SJSA1 (cell line): ENCODE results near the gene HNRNPL. TPM values are rescaled to one million over a fixed set of nuclear protein-coding genes. Genes with fewer than 3 reads are reported as not detected.
"Not testable (repeated sequence)": the region's sequence is repeated elsewhere in the genome, so short reads cannot be mapped to it uniquely, and the experiment has no call there.

ENCODE experiments used
- DNase-seq, 2 experiments: peaks; one replicate each; pipeline ENCODE4 v3.0.0-alpha.2; 2015 to 2020; ENCODE audit warnings: low spot score in 2 of 2, low read depth in 1 of 2
- H3K27ac ChIP-seq: fragments of 250-450 bp; sonication (Bioruptor Pico); 2 replicates; pipeline ENCODE4 v1.5.1; 2020; ENCODE audit warnings: mild to moderate bottlenecking, moderate library complexity
- H3K27me3 ChIP-seq: fragments of 250-450 bp; sonication (Bioruptor Pico); replicated peaks from 2 replicates; pipeline ENCODE4 v1.5.1; 2020; ENCODE audit warnings: mild to moderate bottlenecking, moderate library complexity
- H3K36me3 ChIP-seq: fragments of 250-450 bp; sonication (Bioruptor Pico); 2 replicates; pipeline ENCODE4 v1.5.1; 2020; ENCODE audit warnings: mild to moderate bottlenecking
- H3K4me1 ChIP-seq: fragments of 250-450 bp; sonication (Bioruptor Pico); replicated peaks from 2 replicates; pipeline ENCODE4 v1.6.1; 2021; ENCODE audit warnings: mild to moderate bottlenecking
- H3K4me3 ChIP-seq: fragments of 250-450 bp; sonication (Bioruptor Pico); 2 replicates; pipeline ENCODE4 v1.5.1; 2020; ENCODE audit warnings: mild to moderate bottlenecking
- H3K9me3 ChIP-seq: fragments of 250-450 bp; sonication (Bioruptor Pico); replicated peaks from 2 replicates; pipeline ENCODE4 v1.5.1; 2020; ENCODE audit warnings: mild to moderate bottlenecking
- total RNA-seq: library from RNA; depleted of rRNA; stranded (reverse); fragments of >200 nt; shearing (Covaris generic); gene quantifications from 2 replicates; pipeline ENCODE4 v1.2.3, GENCODE V29; 2014

HNRNPL gene
- total RNA-seq, 1 experiment from 2014 or later, result 343 TPM

DNA sequence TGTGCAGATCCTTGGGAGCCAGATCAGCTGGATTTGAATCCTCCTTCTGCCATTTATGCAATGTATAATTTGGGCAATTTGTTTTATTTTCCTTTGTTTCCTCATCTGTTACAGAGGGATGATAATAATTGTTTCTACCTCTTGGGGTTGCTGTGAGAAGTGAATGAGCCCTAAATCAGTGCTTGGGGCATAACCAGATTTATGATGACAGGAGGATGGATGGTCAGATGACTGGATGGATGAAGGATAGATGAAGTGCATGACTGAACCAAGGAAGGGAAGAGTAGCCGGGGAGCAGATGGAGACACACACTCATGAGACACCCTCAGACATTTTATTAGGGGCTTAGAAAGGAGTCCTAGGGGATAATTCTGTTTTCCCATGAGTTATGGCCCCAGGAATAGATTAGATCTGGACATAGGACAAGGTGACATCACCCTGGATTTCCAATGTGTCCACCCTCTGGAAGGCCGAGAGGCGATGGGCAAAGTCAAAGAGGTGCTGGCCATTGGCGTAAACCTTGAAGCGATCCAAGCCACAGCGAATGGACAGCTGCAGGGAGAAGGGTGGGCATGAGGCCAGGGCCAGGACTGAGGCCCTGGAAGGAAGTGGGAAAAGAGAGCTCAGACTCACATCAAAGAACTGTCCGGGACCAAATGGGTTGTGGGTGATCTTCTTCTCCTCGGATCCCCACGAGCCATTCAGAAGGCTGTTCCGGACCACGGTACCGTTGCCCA lies 48.3 kb downstream of the HNRNPL start:
- H3K9me3 ChIP-seq, result no peaks in the 10 kb centered on the region
- no peak overlapping the region for H3K4me3 ChIP-seq
- DNase-seq, result no peak
- H3K27ac ChIP-seq, result no peak overlapping the region
- H3K27me3 ChIP-seq, result no peaks in the 10 kb centered on the region
- H3K36me3 ChIP-seq, result no peaks in the 10 kb centered on the region
- H3K4me1 ChIP-seq, result peaks cover 15% of the 10 kb centered on the region

DNA sequence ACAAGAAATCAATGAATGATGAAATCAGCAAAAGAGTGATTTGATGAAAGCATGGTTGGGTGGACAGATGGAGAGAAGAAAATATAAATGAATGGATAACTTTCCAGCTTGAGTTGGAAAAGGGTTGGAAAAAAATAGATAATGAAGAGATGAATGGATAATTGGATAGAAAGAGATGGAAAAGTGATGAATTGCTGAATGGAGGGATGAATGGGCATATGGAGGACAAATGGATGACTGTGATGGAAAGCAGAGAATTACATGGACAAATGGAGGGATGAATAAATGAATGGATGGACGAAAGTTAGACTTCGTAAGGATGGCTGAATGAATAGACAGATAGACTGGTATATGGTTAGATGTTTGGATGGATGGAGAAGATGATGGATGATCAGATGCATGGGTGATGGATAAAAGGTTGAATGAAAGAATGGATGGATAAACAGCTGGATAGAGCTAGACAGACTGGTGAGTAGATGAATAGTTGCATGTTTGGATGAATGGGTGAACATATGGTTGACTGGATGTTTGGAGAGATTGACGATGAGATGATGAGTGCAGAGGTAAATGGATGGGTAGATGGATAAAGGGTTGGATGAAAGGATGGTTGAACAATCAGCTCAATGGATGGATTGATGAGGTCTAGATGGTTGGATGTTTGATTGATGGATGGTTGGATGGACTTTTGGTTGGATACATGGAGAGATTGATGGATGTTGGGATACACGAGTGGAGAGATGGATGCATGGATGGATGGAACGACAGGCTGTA lies 49.0 kb downstream of the HNRNPL start:
- no peaks in the 10 kb centered on the region for H3K36me3 ChIP-seq
- H3K4me3 ChIP-seq, result no peak overlapping the region

DNA sequence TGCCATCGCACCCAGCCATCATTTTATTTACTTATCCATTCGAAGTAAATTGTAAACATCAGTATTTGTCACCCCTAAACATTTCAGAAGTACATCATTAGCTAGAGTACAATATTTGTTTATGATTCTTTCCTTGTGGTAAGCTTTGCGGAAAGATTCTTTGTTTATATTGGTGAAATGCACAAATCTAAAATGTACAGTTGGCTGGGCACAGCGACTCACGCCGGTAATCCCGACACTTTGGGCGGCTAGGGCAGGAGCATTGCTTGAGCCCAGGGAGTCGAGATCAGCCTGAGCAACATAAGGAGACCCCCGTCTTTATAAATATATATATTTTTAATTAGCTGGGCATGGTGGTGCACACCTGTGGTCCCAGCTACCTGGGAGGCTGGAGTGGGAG lies 50.7 kb downstream of the HNRNPL start:
- Histone ChIP-seq H3K4me1 (peaks cover 15% of the 10 kb centered on the region), H3K36me3 (no peaks in the 10 kb centered on the region), H3K27ac (peak overlapping the region; percentile 16), H3K27me3 (no peaks in the 10 kb centered on the region), H3K4me3 (no peak overlapping the region), H3K9me3 (no peaks in the 10 kb centered on the region)
- peak in 1 of 2 experiments; percentile 46 for DNase-seq

More for the DNA sequence above, 49.0 kb downstream of the HNRNPL start:
- H3K9me3 ChIP-seq, result no peaks in the 10 kb centered on the region
- H3K27me3 ChIP-seq, result no peaks in the 10 kb centered on the region
- DNase-seq, result no peak
- no peak overlapping the region for H3K27ac ChIP-seq
- H3K4me1 ChIP-seq, result peaks cover 15% of the 10 kb centered on the region

DNA sequence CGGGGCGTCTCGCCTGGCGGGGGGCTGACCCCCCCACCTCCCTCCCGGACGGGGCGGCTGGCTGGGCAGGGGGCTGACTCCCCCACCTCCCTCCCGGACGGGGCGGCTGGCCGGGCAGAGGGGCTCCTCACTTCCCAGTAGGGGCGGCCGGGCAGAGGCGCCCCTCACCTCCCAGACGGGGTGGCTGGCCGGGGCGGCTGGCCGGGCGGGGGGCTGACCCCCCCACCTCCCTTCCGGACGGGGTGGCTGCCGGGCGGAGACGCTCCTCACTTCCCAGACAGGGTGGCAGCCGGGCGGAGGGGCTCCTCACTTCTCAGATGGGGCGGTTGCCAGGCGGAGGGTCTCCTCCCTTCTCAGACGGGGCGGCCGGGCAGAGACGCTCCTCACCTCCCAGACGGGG lies 52.0 kb downstream of the HNRNPL start:
- not testable (repeated sequence) for H3K4me3 ChIP-seq, H3K27me3 ChIP-seq, H3K9me3 ChIP-seq, H3K36me3 ChIP-seq, H3K27ac ChIP-seq, DNase-seq
- peaks cover 22% of the 10 kb centered on the region for H3K4me1 ChIP-seq

DNA sequence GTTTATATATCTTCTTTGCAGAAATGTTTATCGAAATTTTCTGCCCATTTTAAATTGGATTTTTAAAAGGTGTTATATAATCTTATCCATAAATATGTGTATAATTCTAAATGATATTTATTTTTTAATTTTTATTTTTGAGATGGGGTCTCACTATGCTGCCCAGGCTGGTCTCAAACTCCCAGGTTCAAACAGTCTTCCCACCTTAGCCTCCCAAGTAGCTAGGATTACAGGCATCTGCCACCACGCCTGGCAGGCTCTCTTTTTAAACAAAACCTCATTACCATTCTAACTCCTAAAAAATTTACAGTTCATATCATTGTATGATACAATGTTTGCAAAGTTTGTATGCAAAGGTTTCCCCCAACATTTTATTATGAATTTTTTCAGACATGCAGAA lies 53.6 kb downstream of the HNRNPL start:
- Histone ChIP-seq H3K4me1 (peaks cover 23% of the 10 kb centered on the region), H3K27me3 (no peaks in the 10 kb centered on the region), H3K36me3 (no peaks in the 10 kb centered on the region), H3K9me3 (no peaks in the 10 kb centered on the region), H3K4me3 (no peak overlapping the region), H3K27ac (no peak overlapping the region)
- no peak for DNase-seq

DNA sequence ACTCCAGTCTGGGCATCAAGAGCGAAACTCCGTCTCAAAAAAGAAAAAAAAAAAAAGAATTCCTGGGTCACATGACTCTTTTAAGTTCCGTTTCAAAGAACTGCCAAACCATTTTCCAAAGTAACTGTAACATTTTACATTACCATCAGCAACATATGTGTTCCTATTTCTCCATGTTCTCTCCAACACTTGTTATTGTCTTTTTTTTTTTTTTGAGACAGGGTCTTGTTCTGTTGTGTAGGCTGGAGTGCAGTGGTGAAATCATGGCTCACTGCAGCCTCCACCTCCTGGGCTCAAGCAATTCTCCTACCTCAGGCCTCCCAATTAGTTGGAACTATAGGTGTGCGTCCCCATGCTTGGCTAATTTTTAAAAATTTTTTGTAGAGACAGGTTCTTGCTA lies 54.2 kb downstream of the HNRNPL start:
- no peaks in the 10 kb centered on the region for H3K27me3 ChIP-seq
- H3K27ac ChIP-seq, result no peak overlapping the region
- H3K36me3 ChIP-seq, result no peaks in the 10 kb centered on the region
- peaks cover 23% of the 10 kb centered on the region for H3K4me1 ChIP-seq
- H3K9me3 ChIP-seq, result no peaks in the 10 kb centered on the region
- no peak overlapping the region for H3K4me3 ChIP-seq
- DNase-seq, result no peak

DNA sequence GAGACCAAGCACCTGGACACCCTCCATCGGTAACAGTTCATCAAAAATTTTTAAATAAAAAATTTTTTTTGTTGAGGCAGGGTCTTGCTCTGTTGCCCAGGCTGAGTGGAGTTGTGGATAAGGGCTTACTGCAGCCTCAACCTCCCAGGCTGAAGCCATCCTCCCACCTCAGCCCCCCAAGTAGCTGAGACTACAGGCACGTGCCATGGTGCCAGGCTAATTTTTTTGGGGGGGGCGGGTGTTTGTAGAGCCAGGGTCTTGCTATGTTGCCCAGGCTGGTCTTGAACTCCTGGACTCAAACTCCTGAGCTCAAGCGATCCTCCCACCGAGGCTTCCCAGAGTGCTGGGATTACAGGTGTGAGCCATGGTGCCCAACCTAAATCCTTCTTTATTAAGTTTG lies 56.1 kb downstream of the HNRNPL start:
- Histone ChIP-seq H3K36me3 (no peaks in the 10 kb centered on the region), H3K4me1 (peaks cover 8% of the 10 kb centered on the region), H3K9me3 (no peaks in the 10 kb centered on the region), H3K4me3 (no peak overlapping the region), H3K27ac (no peak overlapping the region), H3K27me3 (no peaks in the 10 kb centered on the region)
- DNase-seq, result no peak

DNA sequence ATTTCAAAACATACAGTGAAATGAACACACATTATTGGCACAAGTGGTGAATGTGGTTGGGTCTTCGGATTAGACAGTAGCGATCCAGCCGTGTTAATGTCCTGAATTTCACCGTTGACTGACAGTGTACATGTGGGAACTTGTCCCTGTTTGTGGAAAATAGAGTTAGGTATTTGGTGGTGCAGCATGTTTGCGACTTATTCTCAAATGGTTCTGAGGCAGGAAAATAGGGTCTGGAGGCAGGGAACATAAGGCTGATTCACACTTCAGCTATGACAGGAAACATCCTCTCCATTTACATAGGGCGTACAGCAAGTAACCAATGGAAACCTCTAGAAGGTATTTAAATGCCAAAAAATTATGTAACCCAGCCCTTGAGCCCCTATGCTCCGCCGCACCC lies 56.6 kb downstream of the HNRNPL start:
- no peak for DNase-seq
- H3K27me3 ChIP-seq, result no peaks in the 10 kb centered on the region
- H3K36me3 ChIP-seq, result no peaks in the 10 kb centered on the region
- H3K27ac ChIP-seq, result no peak overlapping the region
- H3K4me1 ChIP-seq, result peaks cover 8% of the 10 kb centered on the region
- no peaks in the 10 kb centered on the region for H3K9me3 ChIP-seq
- no peak overlapping the region for H3K4me3 ChIP-seq

DNA sequence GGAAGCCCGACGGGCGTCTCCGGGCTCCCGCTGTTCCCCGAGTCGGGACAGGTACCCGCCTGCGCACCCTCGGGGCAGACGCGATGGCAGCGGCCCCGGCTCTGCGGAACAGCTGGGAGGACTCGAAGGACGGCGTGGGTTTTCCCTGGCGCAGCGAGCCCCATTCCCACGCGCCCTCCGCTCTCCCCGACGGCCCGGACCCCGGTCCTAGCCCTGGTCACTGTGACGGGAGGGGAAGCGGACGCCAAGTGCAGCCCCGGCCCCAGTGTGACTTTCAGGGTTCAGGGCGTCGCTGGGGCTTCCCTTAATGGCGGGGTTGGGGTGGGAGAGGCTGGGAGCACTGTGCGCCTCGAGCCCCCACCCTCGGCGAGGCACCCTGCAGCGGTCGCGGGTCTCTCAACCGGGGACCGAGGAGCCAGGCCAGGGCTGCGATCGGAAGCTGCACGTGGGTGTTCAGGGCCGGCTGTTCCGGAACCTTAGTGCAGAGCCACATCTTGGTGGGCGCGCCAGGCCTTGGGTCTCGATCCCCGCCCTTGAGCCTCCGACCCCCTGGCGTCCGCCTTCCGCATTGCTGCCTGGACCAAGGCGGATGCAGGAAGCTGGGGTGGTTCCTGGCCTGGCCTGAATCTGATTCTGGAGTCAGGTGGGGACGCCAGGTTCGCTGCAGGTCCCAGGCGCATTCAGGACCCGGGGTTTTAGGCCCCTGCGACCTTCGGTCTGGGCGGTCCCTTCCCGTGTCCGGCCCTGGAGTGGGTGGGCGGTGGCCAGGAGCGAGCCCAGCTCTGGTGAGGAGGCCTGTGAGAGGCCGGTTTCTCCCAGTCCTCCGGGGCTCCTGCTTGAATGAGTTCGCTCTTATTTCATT lies 57.3 kb downstream of the HNRNPL start:
- Histone ChIP-seq H3K4me3 (no peak overlapping the region), H3K27me3 (no peaks in the 10 kb centered on the region), H3K9me3 (no peaks in the 10 kb centered on the region), H3K27ac (no peak overlapping the region), H3K36me3 (no peaks in the 10 kb centered on the region), H3K4me1 (peaks cover 8% of the 10 kb centered on the region)
- no peak for DNase-seq

DNA sequence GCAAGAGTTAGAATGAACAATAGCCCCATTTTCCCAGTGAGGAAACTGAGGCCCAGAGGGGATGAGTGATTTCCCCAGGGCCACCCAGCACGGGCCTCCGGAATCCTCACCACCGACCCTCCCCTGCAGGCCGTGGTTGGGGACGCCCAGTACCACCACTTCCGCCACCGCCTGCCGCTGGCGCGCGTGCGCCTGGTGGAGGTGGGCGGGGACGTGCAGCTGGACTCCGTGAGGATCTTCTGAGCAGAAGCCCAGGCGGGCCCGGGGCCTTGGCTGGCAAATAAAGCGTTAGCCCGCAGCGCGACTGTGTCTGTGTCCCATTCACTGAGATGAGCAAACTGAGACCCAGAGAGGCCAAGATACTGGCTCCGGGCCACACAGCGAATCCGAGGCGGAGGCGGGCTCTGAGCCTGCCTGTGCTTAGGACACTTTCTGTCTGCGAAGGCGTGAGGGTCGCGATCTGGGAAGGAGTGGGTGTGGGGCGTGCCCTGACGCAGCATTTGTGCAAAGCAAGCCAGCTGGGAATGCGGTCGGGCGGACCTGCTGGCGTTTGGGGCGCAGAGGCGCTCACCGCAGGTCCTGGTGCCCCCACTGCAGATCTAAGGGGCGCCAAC lies 58.2 kb downstream of the HNRNPL start:
- not testable (repeated sequence) for DNase-seq, H3K27me3 ChIP-seq, H3K4me3 ChIP-seq, H3K27ac ChIP-seq, H3K36me3 ChIP-seq, H3K4me1 ChIP-seq, H3K9me3 ChIP-seq

DNA sequence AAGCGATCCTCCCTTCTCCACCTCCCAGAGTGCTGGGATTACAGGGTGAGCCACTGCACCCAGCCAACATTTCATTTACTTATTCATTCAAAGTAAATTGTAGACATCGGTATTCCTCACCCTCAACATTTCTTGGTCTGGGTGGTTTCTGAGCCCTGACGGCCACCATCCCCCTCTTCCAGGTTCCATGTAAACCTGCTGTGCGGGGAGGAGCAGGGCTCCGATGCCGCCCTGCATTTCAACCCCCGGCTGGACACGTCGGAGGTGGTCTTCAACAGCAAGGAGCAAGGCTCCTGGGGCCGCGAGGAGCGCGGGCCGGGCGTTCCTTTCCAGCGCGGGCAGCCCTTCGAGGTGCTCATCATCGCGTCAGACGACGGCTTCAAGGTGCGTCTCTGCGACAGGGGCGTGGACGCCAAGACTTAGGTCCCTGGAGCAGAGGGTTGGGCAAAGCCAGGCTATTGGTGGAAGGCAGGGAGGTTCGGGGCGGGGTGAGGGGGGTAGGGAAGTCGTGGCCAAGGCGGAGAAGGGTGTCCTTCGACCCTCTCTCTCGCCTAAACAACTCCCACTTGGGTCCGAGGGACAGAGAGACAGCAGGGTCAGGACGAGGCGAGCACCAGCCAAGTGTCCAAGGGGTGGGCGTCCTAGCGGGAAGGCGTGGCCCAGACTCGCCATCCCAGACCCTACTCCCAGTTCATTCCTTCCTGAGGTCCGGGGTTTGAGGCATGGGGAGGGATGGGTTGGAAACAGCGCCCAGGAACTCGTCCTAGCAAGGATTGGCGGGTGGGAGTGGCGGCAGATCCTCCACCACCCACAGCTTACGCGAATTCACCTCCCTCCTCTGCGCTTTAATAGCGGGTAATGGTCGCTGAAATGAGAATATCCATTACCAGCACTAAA lies 59.0 kb downstream of the HNRNPL start:
- H3K36me3 ChIP-seq, DNase-seq, H3K4me3 ChIP-seq, H3K4me1 ChIP-seq, H3K27me3 ChIP-seq, H3K27ac ChIP-seq, H3K9me3 ChIP-seq: not testable (repeated sequence)

DNA sequence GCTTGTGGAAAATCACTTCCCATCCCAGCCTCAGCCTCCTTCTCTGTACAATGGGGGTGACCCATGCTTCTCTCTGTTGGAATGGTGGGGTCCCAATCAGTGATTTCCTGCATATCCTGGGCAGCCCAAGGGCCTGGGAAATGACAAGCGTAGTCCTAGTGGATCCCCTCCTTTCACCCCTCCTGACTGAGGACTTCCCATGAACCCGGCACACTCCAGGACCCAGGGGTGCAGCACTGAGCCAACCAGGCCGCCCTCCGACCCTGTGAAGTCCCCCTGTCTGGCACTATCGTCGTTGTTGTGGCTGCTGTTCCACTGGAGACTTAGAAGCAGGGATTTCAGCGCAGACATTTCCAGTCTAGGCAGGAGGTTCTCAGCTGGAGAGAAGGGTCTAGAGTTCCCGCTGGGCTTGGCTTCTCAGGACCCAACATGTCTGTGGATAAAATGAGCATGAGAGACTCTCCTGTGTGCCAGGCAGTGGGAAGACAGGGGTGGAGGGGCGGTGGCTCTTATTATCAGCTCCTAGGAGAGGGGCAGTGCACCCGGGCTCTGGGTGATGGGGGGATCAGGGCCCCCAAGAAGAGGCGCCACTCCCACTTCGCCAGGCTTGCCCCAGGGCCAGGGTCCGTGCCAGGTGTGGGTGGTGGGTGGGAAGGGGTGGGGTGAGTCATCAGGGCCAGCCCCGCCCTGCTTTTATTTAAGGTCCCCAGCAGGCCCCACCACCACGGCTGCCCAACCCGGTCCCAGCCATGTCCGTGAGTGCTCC lies 61.1 kb downstream of the HNRNPL start, which contains the start of gene LGALS7B:
Gene LGALS7B (plus strand): TSS at position 723 of the 766 bp plus-strand sequence. CDS start 27 bp downstream, at position 750.
- Histone ChIP-seq H3K4me3 (no peak within 1 kb of the TSS), H3K36me3 (no peaks in the 10 kb centered on the region), H3K27ac (no peak within 1 kb of the TSS), H3K4me1 (peaks cover 8% of the 10 kb centered on the region), H3K27me3 (no peaks in the 10 kb centered on the region), H3K9me3 (no peaks in the 10 kb centered on the region)
- no peak for DNase-seq
